ENCODE measurements around the gene FDX1. TPM values are rescaled to one million over a fixed set of nuclear protein-coding genes. Genes with fewer than 3 reads are reported as not detected.

Gene FDX1
- total and polyA plus RNA-seq, 12 donors, result 11.5 to 30.3 (median 21.9) TPM

GRCh38 chr11:110481523-110481922 is 51.8 kb downstream of the FDX1 start:
- H3K4me1 ChIP-seq, result peaks cover 0 to 31% (median 0%) of the 10 kb centered on the region in 9 donors
- no peak for ATAC-seq

GRCh38 chr11:110486156-110486555 is 56.4 kb downstream of the FDX1 start:
- ATAC-seq, result no peak
- H3K36me3 ChIP-seq, result no peaks in the 10 kb centered on the region

More at GRCh38 chr11:110481523-110481922, 51.8 kb downstream of the FDX1 start:
- Histone ChIP-seq H3K27ac (no peak overlapping the region), H3K27me3 (no peaks in the 10 kb centered on the region), H3K36me3 (no peaks in the 10 kb centered on the region), H3K4me3 (no peak overlapping the region), H3K9me3 (peaks cover 0 to 4% (median 0%) of the 10 kb centered on the region in 11 donors)
- DNase-seq, result no peak
- intact Hi-C loops (cut with DNase I), result no loop called here
- TF ChIP-seq, protein P1, sequence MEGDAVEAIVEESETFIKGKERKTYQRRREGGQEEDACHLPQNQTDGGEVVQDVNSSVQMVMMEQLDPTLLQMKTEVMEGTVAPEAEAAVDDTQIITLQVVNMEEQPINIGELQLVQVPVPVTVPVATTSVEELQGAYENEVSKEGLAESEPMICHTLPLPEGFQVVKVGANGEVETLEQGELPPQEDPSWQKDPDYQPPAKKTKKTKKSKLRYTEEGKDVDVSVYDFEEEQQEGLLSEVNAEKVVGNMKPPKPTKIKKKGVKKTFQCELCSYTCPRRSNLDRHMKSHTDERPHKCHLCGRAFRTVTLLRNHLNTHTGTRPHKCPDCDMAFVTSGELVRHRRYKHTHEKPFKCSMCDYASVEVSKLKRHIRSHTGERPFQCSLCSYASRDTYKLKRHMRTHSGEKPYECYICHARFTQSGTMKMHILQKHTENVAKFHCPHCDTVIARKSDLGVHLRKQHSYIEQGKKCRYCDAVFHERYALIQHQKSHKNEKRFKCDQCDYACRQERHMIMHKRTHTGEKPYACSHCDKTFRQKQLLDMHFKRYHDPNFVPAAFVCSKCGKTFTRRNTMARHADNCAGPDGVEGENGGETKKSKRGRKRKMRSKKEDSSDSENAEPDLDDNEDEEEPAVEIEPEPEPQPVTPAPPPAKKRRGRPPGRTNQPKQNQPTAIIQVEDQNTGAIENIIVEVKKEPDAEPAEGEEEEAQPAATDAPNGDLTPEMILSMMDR (IDR thresholded peaks at IDR 0.05), result no peak
- WGBS, 2 donors, result 90 to 92% methylated on average over 5 of the region's 5 CpGs

GRCh38 chr11:110488446-110488845 is 58.7 kb downstream of the FDX1 start:
- Histone ChIP-seq H3K4me1 (peaks cover 0 to 23% (median 0%) of the 10 kb centered on the region in 9 donors), H3K9me3 (no peaks in the 10 kb centered on the region), H3K4me3 (no peak overlapping the region), H3K36me3 (no peaks in the 10 kb centered on the region), H3K27me3 (no peaks in the 10 kb centered on the region), H3K27ac (no peak overlapping the region)
- 67 to 96% methylated on average over 2 of the region's 2 CpGs for WGBS, 2 donors
- ATAC-seq (no peak), DNase-seq (no peak)
- TF ChIP-seq, protein P1 (IDR thresholded peaks at IDR 0.05), result no peak
- intact Hi-C loops (cut with DNase I), result no loop called here

More at GRCh38 chr11:110486156-110486555, 56.4 kb downstream of the FDX1 start:
- Histone ChIP-seq H3K4me3 (no peak overlapping the region), H3K9me3 (peaks cover 0 to 4% (median 0%) of the 10 kb centered on the region in 11 donors), H3K4me1 (peaks cover 0 to 14% (median 0%) of the 10 kb centered on the region in 9 donors), H3K27me3 (no peaks in the 10 kb centered on the region), H3K27ac (no peak overlapping the region)
- intact Hi-C loops (cut with DNase I), result no loop called here
- no peak for DNase-seq
- TF ChIP-seq, protein P1 (IDR thresholded peaks at IDR 0.05), result no peak
- 65 to 82% methylated on average over 4 of the region's 4 CpGs for whole genome bisulfite sequencing, 2 donors

GRCh38 chr11:110490886-110491285 is 61.1 kb downstream of the FDX1 start:
- ATAC-seq (peak in 1 of 8 donors; percentile 85), DNase-seq (no peak)
- 41 to 76% methylated on average over 1 of the region's 1 CpG for WGBS, 2 donors
- H3K27ac ChIP-seq, result peak overlapping the region in 1 of 10 donors; percentile 8
- H3K27me3 ChIP-seq, result peaks cover 0 to 3% (median 0%) of the 10 kb centered on the region in 7 donors
- H3K9me3 ChIP-seq, result peaks cover 0 to 7% (median 0%) of the 10 kb centered on the region in 11 donors
- H3K4me1 ChIP-seq, result peaks cover 0 to 22% (median 0%) of the 10 kb centered on the region in 9 donors
- TF ChIP-seq, protein P1 (IDR thresholded peaks at IDR 0.05), result no peak
- no peak overlapping the region for H3K4me3 ChIP-seq
- intact Hi-C loops (cut with DNase I), result no loop called here
- H3K36me3 ChIP-seq, result no peaks in the 10 kb centered on the region
